GM21619 (cell line): Measurements from ENCODE around the gene BTBD16.

Experiments
- ATAC-seq: cut with Tn5 transposase; IDR thresholded peaks from one replicate; pipeline ENCODE4 v1.9.1; 2021; ENCODE audit not compliant: unreplicated experiment

BTBD16 gene

GRCh38 chr10:122248356-122249302 is 22.5 kb upstream of the BTBD16 start:
- ATAC-seq, result no peak

GRCh38 chr10:122249303-122249850 is 21.7 kb upstream of the BTBD16 start:
- no peak for ATAC-seq

GRCh38 chr10:122249991-122250750 is 20.9 kb upstream of the BTBD16 start:
- no peak for ATAC-seq

- no peak for ATAC-seq
Observed at GRCh38 chr10:122251459-122252255, 19.4 kb upstream of the BTBD16 start.

- no peak for ATAC-seq
Observed at GRCh38 chr10:122252805-122253204, 18.3 kb upstream of the BTBD16 start.

GRCh38 chr10:122253605-122254004 is 17.5 kb upstream of the BTBD16 start:
- ATAC-seq, result no peak

GRCh38 chr10:122254831-122255230 is 16.3 kb upstream of the BTBD16 start:
- no peak for ATAC-seq

- no peak for ATAC-seq
Observed at GRCh38 chr10:122255509-122256301, 15.4 kb upstream of the BTBD16 start.

- no peak for ATAC-seq
Observed at GRCh38 chr10:122257041-122257440, 14.1 kb upstream of the BTBD16 start.

GRCh38 chr10:122258136-122259074 is 12.7 kb upstream of the BTBD16 start:
- ATAC-seq, result no peak

- ATAC-seq, result no peak
Observed at GRCh38 chr10:122259075-122259466, 12.0 kb upstream of the BTBD16 start.

GRCh38 chr10:122261584-122261983 is 9.5 kb upstream of the BTBD16 start:
- ATAC-seq, result no peak

GRCh38 chr10:122263971-122264370 is 7.1 kb upstream of the BTBD16 start:
- ATAC-seq, result no peak

- no peak for ATAC-seq
Observed at GRCh38 chr10:122264436-122264835, 6.7 kb upstream of the BTBD16 start.

GRCh38 chr10:122264931-122265330 is 6.2 kb upstream of the BTBD16 start:
- ATAC-seq, result no peak

GRCh38 chr10:122265896-122266295 is 5.2 kb upstream of the BTBD16 start:
- no peak for ATAC-seq

GRCh38 chr10:122267849-122268737 is 3.0 kb upstream of the BTBD16 start:
- peak; percentile 90 for ATAC-seq

- no peak for ATAC-seq
Observed at GRCh38 chr10:122269059-122269687, 1.9 kb upstream of the BTBD16 start.
